SK-N-SH treated with all-trans-retinoic acid at 6 μM for 48 hours (cell line): Measurements from ENCODE around the gene ZBTB11.
"Not testable (repeated sequence)": the region's sequence is repeated elsewhere in the genome, so short reads cannot be mapped to it uniquely, and the experiment has no call there.

Experiments used
- ATAC-seq: fragments of 200-7000 bp; cut with Tn5 transposase; 3 replicates; pipeline ENCODE4 v1.9.1; 2020; ENCODE audit warnings: mild to moderate bottlenecking, moderate library complexity
- BACH2 ChIP-seq: fragments of 250-450 bp; sonication (Bioruptor Pico); IDR thresholded peaks from 2 replicates; pipeline ENCODE4 v1.9.0; 2021; ENCODE audit warnings: mild to moderate bottlenecking, borderline replicate concordance
- CREB5 ChIP-seq: fragments of 250-450 bp; sonication (Bioruptor Pico); IDR thresholded peaks from 2 replicates; pipeline ENCODE4 v1.5.1; 2020; ENCODE audit warnings: low read depth, mild to moderate bottlenecking, moderate library complexity
- CSDC2 ChIP-seq: fragments of 250-450 bp; sonication (Bioruptor Pico); IDR thresholded peaks from 2 replicates; pipeline ENCODE4 v1.5.0; 2020; ENCODE audit warnings: mild to moderate bottlenecking, moderate library complexity
- CSRNP3 ChIP-seq: fragments of 250-450 bp; sonication (Bioruptor Pico); IDR thresholded peaks from 2 replicates; pipeline ENCODE4 v1.5.1; 2021; ENCODE audit warnings: mild to moderate bottlenecking, moderate library complexity
- GLIS3 ChIP-seq: fragments of 250-450 bp; sonication (Bioruptor Pico); IDR thresholded peaks from 2 replicates; pipeline ENCODE4 v1.5.0; 2020; ENCODE audit warnings: mild to moderate bottlenecking, moderate library complexity
- ISL1 ChIP-seq: fragments of 250-450 bp; sonication (Bioruptor Pico); IDR thresholded peaks from 2 replicates; pipeline ENCODE4 v2.1.2; 2022; ENCODE audit warnings: mild to moderate bottlenecking, moderate library complexity
- OSR1 ChIP-seq: fragments of 250-450 bp; sonication (Bioruptor Pico); IDR thresholded peaks from 2 replicates; pipeline ENCODE4 v1.8.0; 2022; ENCODE audit warnings: moderate library complexity, mild to moderate bottlenecking, inconsistent platforms
- PATZ1 ChIP-seq: fragments of 250-450 bp; sonication (Bioruptor Pico); IDR thresholded peaks from 2 replicates; pipeline ENCODE4 v1.8.0; 2020; ENCODE audit warnings: mild to moderate bottlenecking, moderate library complexity, borderline replicate concordance
- PPARA ChIP-seq: fragments of 250-450 bp; sonication (Bioruptor Pico); IDR thresholded peaks from 2 replicates; pipeline ENCODE4 v1.5.0; 2020; ENCODE audit warnings: mild to moderate bottlenecking, borderline replicate concordance
- SNAI2 ChIP-seq: fragments of 250-450 bp; sonication (Bioruptor Pico); IDR thresholded peaks from 2 replicates; pipeline ENCODE4 v1.5.0; 2020; ENCODE audit warnings: mild to moderate bottlenecking, moderate library complexity
- TCF4 ChIP-seq: fragments of 250-450 bp; sonication (Bioruptor Pico); IDR thresholded peaks from 2 replicates; pipeline ENCODE4 v1.8.0; 2021; ENCODE audit warnings: mild to moderate bottlenecking, moderate library complexity, borderline replicate concordance
- TOX ChIP-seq: fragments of 250-450 bp; sonication (Bioruptor Pico); IDR thresholded peaks from 2 replicates; pipeline ENCODE4 v1.8.0; 2021; ENCODE audit warnings: mild to moderate bottlenecking, moderate library complexity, borderline replicate concordance
- TSHZ2 ChIP-seq: fragments of 250-450 bp; sonication (Bioruptor Pico); IDR thresholded peaks from 2 replicates; pipeline ENCODE4 v1.5.0; 2020; ENCODE audit warnings: mild to moderate bottlenecking, moderate library complexity
- ZC3H10 ChIP-seq: fragments of 250-450 bp; sonication (Bioruptor Pico); IDR thresholded peaks from 2 replicates; pipeline ENCODE4 v1.5.1; 2021; ENCODE audit warnings: mild to moderate bottlenecking, moderate library complexity
- ZFP3 ChIP-seq: fragments of 250-450 bp; sonication (Bioruptor Pico); IDR thresholded peaks from 2 replicates; pipeline ENCODE4 v1.5.0; 2020; ENCODE audit warnings: mild to moderate bottlenecking, moderate library complexity
- ZNF565 ChIP-seq: fragments of 450-650 bp; formaldehyde crosslinking; conservative IDR thresholded peaks from 2 replicates; pipeline ENCODE4 v1.5.0; 2020; ENCODE audit warnings: low read depth, mild to moderate bottlenecking, moderate library complexity
- ZNF8 ChIP-seq: fragments of 450-650 bp; formaldehyde crosslinking; IDR thresholded peaks from 2 replicates; pipeline ENCODE4 v1.5.0; 2020; ENCODE audit warnings: mild to moderate bottlenecking, moderate library complexity

Gene ZBTB11

GRCh38 chr3:101643861-101644613 lies 32.9 kb downstream of the ZBTB11 start (continued):
- TF ChIP-seq CSRNP3 (CRISPR knock-in tag), result peak; percentile 93; the same call in 1 of the 2 replicates
- peak; percentile 98 for TF ChIP-seq ZC3H10 (CRISPR knock-in tag)

- no peak for TF ChIP-seq ZC3H10 (CRISPR knock-in tag)
- TF ChIP-seq ZFP3 (CRISPR knock-in tag), result no peak
- no peak for ATAC-seq
Observed at GRCh38 chr3:101643009-101643844, 33.7 kb downstream of the ZBTB11 start.

GRCh38 chr3:101642441-101642840 lies 34.5 kb downstream of the ZBTB11 start:
- ATAC-seq, result no peak
- TF ChIP-seq BACH2 (CRISPR knock-in tag) (no peak), ZNF565 (CRISPR knock-in tag) (no peak), OSR1 (CRISPR knock-in tag) (no peak), GLIS3 (CRISPR knock-in tag) (no peak), CREB5 (CRISPR knock-in tag) (no peak), TOX (CRISPR knock-in tag) (no peak), ZFP3 (CRISPR knock-in tag) (no peak), ZNF8 (CRISPR knock-in tag) (no peak), TCF4 (CRISPR knock-in tag) (no peak), ISL1 (CRISPR knock-in tag) (no peak), PATZ1 (CRISPR knock-in tag) (no peak), PPARA (CRISPR knock-in tag) (no peak), SNAI2 (CRISPR knock-in tag) (no peak), TSHZ2 (no peak)
- TF ChIP-seq, all 23 proteins: peak for 0

- 0 out of 2 replicates have a peak, but pooled peaks have one; percentile 37 for TF ChIP-seq CSDC2 (CRISPR knock-in tag)
- TF ChIP-seq, all 23 proteins: peak for 1; not testable (repeated sequence) for 22
- ATAC-seq, result not testable (repeated sequence)
Observed at GRCh38 chr3:101641397-101642115, 35.4 kb downstream of the ZBTB11 start.
